HepG2 (cell line): ENCODE data around the gene KIAA1217. TPM values are rescaled to one million over a fixed set of nuclear protein-coding genes. Genes with fewer than 3 reads are reported as not detected.
A peak's percentile ranks its signal among the peaks of the same experiment; 100 is the strongest.

Source experiments
- PPARG ChIP-seq: conservative IDR thresholded peaks from 2 replicates; pipeline ENCODE4 v1.6.1; 2016; ENCODE audit warnings: missing biosample characterization, missing genetic modification reagents
- ZNF468 ChIP-seq: sonication (generic); formaldehyde crosslinking; IDR thresholded peaks from 2 replicates; pipeline ENCODE4 v1.8.0; 2022; ENCODE audit warnings: mild to moderate bottlenecking, moderate library complexity, missing genetic modification reagents
- polyA plus RNA-seq, 8 experiments: library from polyadenylated mRNA; depleted of rRNA in 3 of 8; stranded (reverse) in 7 of 8; unstranded in 1 of 8; fragments of >200 nt; fragmentation: Illumina TruSeq in 4 of 8; extraction: Trizol in 4 of 8; gene quantifications; 2 replicates each; pipeline versions ENCODE4 v1.2.1 to v1.2.3, GENCODE V29; 2011 to 2016; ENCODE audit warnings: low read depth in 4 of 8, missing spikeins in 1 of 8, mixed read lengths in 1 of 8; ENCODE audit not compliant: insufficient read depth in 1 of 8
- total RNA-seq, 5 experiments: library from RNA; depleted of rRNA; stranded (reverse); fragments of >200 nt; fragmentation: Illumina TruSeq; extraction: Trizol; gene quantifications; 2 replicates each; pipeline ENCODE4 v1.2.3, GENCODE V29; 2016; ENCODE audit warnings: low read depth in 1 of 5
- TF ChIP-seq, protein P1 (sequence below): sonication (generic); formaldehyde crosslinking; IDR thresholded peaks from one replicate; pipeline ENCODE4 v1.5.1; 2020; ENCODE audit warnings: mild to moderate bottlenecking, missing genetic modification reagents; ENCODE audit errors: not compliant biosample characterization
- TF ChIP-seq, protein P2 (sequence below): IDR thresholded peaks from 2 replicates; pipeline ENCODE4 v1.6.1; 2016; ENCODE audit warnings: low read depth, missing genetic modification reagents, missing compliant biosample characterization
- TF ChIP-seq, protein P3 (sequence below): sonication (generic); formaldehyde crosslinking; IDR thresholded peaks from 2 replicates; pipeline ENCODE4 v1.9.0; 2021; ENCODE audit warnings: mild to moderate bottlenecking, missing genetic modification reagents
- TF ChIP-seq, protein P4 (sequence below): sonication (generic); formaldehyde crosslinking; IDR thresholded peaks from 2 replicates; pipeline ENCODE4 v1.9.0; 2021; ENCODE audit warnings: missing genetic modification reagents, mild to moderate bottlenecking, borderline replicate concordance

Gene KIAA1217
- total and polyA plus RNA-seq, 2 of the 13 experiments (the other 11 are each of a cell fraction or from before 2014, with no cell fraction given) = 4.6 to 10.9 TPM

DNA sequence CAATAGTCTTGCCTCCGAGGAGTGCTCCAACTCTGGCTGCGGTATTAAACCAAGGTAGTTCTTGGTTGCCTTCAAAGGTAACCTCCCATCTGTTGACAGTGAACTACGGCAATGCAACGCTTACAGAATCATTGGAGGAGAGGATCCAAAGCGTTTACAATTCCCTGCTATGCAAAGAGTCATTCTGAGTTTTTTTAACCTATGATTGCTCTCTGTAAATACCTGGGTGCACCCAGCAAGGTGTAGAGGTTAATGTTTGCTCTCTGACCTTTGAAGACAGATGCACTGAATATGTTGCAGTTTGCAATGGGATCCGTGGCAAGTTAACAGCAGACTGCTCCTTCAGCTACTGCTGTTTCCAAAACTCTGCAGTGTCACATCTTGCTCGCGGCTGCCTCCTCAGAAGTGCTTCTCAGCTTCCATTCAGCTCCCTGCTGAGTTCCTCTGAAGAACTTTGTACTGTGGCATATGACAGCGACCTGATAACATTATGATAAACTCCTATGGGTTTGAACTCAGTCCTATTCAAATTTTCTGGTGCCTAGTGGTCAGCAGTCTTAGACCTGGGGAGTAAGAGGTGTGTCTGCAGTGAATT lies 29.0 kb downstream of the KIAA1217 start (continued):
- TF ChIP-seq, protein P1, sequence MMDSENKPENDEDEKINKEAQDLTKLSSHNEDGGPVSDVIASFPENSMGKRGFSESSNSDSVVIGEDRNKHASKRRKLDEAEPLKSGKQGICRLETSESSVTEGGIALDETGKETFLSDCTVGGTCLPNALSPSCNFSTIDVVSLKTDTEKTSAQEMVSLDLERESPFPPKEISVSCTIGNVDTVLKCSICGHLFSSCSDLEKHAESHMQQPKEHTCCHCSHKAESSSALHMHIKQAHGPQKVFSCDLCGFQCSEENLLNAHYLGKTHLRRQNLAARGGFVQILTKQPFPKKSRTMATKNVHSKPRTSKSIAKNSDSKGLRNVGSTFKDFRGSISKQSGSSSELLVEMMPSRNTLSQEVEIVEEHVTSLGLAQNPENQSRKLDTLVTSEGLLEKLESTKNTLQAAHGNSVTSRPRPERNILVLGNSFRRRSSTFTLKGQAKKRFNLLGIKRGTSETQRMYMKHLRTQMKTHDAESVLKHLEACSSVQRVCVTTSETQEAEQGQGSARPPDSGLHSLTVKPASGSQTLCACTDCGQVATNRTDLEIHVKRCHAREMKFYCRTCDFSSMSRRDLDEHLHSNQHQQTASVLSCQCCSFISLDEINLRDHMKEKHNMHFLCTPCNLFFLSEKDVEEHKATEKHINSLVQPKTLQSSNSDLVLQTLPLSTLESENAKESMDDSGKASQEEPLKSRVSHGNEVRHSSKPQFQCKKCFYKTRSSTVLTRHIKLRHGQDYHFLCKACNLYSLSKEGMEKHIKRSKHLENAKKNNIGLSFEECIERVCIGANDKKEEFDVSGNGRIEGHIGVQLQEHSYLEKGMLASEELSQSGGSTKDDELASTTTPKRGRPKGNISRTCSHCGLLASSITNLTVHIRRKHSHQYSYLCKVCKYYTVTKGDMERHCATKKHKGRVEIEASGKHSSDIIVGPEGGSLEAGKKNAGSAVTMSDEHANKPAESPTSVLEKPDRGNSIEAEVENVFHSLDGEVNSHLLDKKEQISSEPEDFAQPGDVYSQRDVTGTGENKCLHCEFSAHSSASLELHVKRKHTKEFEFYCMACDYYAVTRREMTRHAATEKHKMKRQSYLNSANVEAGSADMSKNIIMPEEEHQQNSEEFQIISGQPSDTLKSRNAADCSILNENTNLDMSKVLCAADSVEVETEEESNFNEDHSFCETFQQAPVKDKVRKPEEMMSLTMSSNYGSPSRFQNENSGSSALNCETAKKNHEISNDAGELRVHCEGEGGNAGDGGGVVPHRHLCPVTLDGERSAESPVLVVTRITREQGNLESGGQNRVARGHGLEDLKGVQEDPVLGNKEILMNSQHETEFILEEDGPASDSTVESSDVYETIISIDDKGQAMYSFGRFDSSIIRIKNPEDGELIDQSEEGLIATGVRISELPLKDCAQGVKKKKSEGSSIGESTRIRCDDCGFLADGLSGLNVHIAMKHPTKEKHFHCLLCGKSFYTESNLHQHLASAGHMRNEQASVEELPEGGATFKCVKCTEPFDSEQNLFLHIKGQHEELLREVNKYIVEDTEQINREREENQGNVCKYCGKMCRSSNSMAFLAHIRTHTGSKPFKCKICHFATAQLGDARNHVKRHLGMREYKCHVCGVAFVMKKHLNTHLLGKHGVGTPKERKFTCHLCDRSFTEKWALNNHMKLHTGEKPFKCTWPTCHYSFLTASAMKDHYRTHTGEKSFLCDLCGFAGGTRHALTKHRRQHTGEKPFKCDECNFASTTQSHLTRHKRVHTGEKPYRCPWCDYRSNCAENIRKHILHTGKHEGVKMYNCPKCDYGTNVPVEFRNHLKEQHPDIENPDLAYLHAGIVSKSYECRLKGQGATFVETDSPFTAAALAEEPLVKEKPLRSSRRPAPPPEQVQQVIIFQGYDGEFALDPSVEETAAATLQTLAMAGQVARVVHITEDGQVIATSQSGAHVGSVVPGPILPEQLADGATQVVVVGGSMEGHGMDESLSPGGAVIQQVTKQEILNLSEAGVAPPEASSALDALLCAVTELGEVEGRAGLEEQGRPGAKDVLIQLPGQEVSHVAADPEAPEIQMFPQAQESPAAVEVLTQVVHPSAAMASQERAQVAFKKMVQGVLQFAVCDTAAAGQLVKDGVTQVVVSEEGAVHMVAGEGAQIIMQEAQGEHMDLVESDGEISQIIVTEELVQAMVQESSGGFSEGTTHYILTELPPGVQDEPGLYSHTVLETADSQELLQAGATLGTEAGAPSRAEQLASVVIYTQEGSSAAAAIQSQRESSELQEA = no peak
- TF ChIP-seq, protein P2, sequence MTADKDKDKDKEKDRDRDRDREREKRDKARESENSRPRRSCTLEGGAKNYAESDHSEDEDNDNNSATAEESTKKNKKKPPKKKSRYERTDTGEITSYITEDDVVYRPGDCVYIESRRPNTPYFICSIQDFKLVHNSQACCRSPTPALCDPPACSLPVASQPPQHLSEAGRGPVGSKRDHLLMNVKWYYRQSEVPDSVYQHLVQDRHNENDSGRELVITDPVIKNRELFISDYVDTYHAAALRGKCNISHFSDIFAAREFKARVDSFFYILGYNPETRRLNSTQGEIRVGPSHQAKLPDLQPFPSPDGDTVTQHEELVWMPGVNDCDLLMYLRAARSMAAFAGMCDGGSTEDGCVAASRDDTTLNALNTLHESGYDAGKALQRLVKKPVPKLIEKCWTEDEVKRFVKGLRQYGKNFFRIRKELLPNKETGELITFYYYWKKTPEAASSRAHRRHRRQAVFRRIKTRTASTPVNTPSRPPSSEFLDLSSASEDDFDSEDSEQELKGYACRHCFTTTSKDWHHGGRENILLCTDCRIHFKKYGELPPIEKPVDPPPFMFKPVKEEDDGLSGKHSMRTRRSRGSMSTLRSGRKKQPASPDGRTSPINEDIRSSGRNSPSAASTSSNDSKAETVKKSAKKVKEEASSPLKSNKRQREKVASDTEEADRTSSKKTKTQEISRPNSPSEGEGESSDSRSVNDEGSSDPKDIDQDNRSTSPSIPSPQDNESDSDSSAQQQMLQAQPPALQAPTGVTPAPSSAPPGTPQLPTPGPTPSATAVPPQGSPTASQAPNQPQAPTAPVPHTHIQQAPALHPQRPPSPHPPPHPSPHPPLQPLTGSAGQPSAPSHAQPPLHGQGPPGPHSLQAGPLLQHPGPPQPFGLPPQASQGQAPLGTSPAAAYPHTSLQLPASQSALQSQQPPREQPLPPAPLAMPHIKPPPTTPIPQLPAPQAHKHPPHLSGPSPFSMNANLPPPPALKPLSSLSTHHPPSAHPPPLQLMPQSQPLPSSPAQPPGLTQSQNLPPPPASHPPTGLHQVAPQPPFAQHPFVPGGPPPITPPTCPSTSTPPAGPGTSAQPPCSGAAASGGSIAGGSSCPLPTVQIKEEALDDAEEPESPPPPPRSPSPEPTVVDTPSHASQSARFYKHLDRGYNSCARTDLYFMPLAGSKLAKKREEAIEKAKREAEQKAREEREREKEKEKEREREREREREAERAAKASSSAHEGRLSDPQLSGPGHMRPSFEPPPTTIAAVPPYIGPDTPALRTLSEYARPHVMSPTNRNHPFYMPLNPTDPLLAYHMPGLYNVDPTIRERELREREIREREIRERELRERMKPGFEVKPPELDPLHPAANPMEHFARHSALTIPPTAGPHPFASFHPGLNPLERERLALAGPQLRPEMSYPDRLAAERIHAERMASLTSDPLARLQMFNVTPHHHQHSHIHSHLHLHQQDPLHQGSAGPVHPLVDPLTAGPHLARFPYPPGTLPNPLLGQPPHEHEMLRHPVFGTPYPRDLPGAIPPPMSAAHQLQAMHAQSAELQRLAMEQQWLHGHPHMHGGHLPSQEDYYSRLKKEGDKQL = 0 out of 2 replicates have a peak, but pooled peaks have one; percentile 44
- TF ChIP-seq, protein P3, sequence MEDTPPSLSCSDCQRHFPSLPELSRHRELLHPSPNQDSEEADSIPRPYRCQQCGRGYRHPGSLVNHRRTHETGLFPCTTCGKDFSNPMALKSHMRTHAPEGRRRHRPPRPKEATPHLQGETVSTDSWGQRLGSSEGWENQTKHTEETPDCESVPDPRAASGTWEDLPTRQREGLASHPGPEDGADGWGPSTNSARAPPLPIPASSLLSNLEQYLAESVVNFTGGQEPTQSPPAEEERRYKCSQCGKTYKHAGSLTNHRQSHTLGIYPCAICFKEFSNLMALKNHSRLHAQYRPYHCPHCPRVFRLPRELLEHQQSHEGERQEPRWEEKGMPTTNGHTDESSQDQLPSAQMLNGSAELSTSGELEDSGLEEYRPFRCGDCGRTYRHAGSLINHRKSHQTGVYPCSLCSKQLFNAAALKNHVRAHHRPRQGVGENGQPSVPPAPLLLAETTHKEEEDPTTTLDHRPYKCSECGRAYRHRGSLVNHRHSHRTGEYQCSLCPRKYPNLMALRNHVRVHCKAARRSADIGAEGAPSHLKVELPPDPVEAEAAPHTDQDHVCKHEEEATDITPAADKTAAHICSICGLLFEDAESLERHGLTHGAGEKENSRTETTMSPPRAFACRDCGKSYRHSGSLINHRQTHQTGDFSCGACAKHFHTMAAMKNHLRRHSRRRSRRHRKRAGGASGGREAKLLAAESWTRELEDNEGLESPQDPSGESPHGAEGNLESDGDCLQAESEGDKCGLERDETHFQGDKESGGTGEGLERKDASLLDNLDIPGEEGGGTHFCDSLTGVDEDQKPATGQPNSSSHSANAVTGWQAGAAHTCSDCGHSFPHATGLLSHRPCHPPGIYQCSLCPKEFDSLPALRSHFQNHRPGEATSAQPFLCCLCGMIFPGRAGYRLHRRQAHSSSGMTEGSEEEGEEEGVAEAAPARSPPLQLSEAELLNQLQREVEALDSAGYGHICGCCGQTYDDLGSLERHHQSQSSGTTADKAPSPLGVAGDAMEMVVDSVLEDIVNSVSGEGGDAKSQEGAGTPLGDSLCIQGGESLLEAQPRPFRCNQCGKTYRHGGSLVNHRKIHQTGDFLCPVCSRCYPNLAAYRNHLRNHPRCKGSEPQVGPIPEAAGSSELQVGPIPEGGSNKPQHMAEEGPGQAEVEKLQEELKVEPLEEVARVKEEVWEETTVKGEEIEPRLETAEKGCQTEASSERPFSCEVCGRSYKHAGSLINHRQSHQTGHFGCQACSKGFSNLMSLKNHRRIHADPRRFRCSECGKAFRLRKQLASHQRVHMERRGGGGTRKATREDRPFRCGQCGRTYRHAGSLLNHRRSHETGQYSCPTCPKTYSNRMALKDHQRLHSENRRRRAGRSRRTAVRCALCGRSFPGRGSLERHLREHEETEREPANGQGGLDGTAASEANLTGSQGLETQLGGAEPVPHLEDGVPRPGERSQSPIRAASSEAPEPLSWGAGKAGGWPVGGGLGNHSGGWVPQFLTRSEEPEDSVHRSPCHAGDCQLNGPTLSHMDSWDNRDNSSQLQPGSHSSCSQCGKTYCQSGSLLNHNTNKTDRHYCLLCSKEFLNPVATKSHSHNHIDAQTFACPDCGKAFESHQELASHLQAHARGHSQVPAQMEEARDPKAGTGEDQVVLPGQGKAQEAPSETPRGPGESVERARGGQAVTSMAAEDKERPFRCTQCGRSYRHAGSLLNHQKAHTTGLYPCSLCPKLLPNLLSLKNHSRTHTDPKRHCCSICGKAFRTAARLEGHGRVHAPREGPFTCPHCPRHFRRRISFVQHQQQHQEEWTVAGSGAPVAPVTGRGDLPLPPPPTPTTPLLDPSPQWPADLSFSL (CRISPR knock-in tag) = no peak
- TF ChIP-seq, protein P4, sequence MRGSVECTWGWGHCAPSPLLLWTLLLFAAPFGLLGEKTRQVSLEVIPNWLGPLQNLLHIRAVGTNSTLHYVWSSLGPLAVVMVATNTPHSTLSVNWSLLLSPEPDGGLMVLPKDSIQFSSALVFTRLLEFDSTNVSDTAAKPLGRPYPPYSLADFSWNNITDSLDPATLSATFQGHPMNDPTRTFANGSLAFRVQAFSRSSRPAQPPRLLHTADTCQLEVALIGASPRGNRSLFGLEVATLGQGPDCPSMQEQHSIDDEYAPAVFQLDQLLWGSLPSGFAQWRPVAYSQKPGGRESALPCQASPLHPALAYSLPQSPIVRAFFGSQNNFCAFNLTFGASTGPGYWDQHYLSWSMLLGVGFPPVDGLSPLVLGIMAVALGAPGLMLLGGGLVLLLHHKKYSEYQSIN = no peak
- TF ChIP-seq ZNF468 (no peak), PPARG (0 out of 2 replicates have a peak, but pooled peaks have one; percentile 25)
